OCI-LY1 (cell line): ENCODE measurements around the gene BCKDHB.

ENCODE experiments used
- H2AFZ ChIP-seq: fragments of 200-600 bp; sonication (generic), shearing (Covaris generic); 2 replicates; pipeline ENCODE4 v1.6.0; 2014; ENCODE audit warnings: antibody characterized with exemption, mild to moderate bottlenecking, low read length
- H3F3A ChIP-seq: fragments of 200-600 bp; sonication (generic), shearing (Covaris generic); 2 replicates; pipeline ENCODE4 v1.6.0; 2014; ENCODE audit warnings: mild to moderate bottlenecking, antibody characterized with exemption, low read length, moderate library complexity; ENCODE audit not compliant: insufficient read depth
- H3K27ac ChIP-seq: fragments of 200-600 bp; sonication (generic); 2 replicates; pipeline ENCODE4 v1.5.1; 2014; ENCODE audit warnings: low read length, mixed run types, mild to moderate bottlenecking, low read depth; ENCODE audit not compliant: poor library complexity, severe bottlenecking
- H3K27me3 ChIP-seq: fragments of 200-600 bp; sonication (generic); 2 replicates; pipeline ENCODE4 v1.6.0; 2014; ENCODE audit warnings: antibody characterized with exemption, mild to moderate bottlenecking, low read length, moderate library complexity; ENCODE audit not compliant: insufficient read depth
- H3K36me3 ChIP-seq: fragments of 200-600 bp; sonication (generic); 2 replicates; pipeline ENCODE4 v1.6.1; 2014; ENCODE audit warnings: mild to moderate bottlenecking, antibody characterized with exemption, low read length, moderate library complexity, mixed read lengths; ENCODE audit not compliant: insufficient read depth
- H3K4me1 ChIP-seq: fragments of 200-600 bp; sonication (generic); 2 replicates; pipeline ENCODE4 v1.5.1; 2014; ENCODE audit warnings: mild to moderate bottlenecking, low read length, moderate library complexity; ENCODE audit not compliant: insufficient read depth, severe bottlenecking
- H3K4me2 ChIP-seq: fragments of 200-600 bp; sonication (generic), shearing (Covaris generic); 2 replicates; pipeline ENCODE4 v1.6.1; 2014; ENCODE audit warnings: low read length
- H3K4me3 ChIP-seq: fragments of 200-600 bp; sonication (generic); 2 replicates; pipeline ENCODE4 v1.5.1; 2014; ENCODE audit warnings: low read length, low read depth, mild to moderate bottlenecking, mixed read lengths; ENCODE audit not compliant: poor library complexity, severe bottlenecking
- H3K79me2 ChIP-seq: fragments of 200-600 bp; shearing (Covaris generic); 2 replicates; pipeline ENCODE4 v1.6.1; 2016; ENCODE audit warnings: mixed run types, low read length, mixed read lengths; ENCODE audit not compliant: insufficient read depth
- H3K9ac ChIP-seq: fragments of 200-600 bp; sonication (generic), shearing (Covaris generic); 2 replicates; pipeline ENCODE4 v1.6.1; 2014; ENCODE audit warnings: mild to moderate bottlenecking, low read length, mixed read lengths
- H3K9me2 ChIP-seq: fragments of 200-600 bp; sonication (generic), shearing (Covaris generic); 2 replicates; pipeline ENCODE4 v1.6.1; 2014; ENCODE audit warnings: low read depth, mild to moderate bottlenecking, low read length, mixed read lengths
- H3K9me3 ChIP-seq: fragments of 200-600 bp; shearing (Covaris generic); 2 replicates; pipeline ENCODE4 v1.6.1; 2014; ENCODE audit warnings: low read length, mixed read lengths
- H4K20me1 ChIP-seq: fragments of 200-600 bp; sonication (generic), shearing (Covaris generic); 2 replicates; pipeline ENCODE4 v1.6.0; 2016; ENCODE audit warnings: mild to moderate bottlenecking, low read length; ENCODE audit not compliant: insufficient read depth
- EZH2 ChIP-seq: fragments of 200-600 bp; sonication (generic), shearing (Covaris generic); IDR thresholded peaks from 2 replicates; pipeline ENCODE4 v1.8.0; 2017; ENCODE audit warnings: borderline replicate concordance, mixed run types, mild to moderate bottlenecking, antibody characterized with exemption, low read length, moderate library complexity, mixed read lengths
- TF ChIP-seq, protein P1 (sequence below): fragments of 200-600 bp; sonication (generic), shearing (Covaris generic); IDR thresholded peaks from 2 replicates; pipeline ENCODE4 v1.5.1; 2017; ENCODE audit warnings: mild to moderate bottlenecking, antibody characterized with exemption, low read length, moderate library complexity, mixed read lengths

Gene BCKDHB

DNA sequence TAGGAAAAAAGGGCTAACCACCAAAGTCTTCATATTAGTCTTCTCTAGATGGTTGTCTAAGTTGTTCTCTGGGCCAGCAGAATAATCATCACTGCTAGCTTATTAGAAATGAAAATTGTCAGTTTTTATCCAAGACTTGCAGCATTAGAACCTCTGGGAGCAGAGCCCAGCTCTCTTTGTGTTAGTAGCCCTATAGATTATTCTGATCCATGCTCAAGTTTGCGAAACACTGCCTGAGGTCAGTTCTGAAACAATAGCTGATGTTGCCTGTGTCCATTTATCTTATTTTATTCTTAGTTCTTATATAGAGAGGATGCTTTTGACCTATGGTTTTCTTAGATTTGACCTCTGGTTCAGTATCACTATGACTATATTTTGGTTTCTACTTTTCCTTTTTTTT lies 66.9 kb downstream of the BCKDHB start:
- no peak overlapping the region for H3K4me3 ChIP-seq
- TF ChIP-seq, protein P1, sequence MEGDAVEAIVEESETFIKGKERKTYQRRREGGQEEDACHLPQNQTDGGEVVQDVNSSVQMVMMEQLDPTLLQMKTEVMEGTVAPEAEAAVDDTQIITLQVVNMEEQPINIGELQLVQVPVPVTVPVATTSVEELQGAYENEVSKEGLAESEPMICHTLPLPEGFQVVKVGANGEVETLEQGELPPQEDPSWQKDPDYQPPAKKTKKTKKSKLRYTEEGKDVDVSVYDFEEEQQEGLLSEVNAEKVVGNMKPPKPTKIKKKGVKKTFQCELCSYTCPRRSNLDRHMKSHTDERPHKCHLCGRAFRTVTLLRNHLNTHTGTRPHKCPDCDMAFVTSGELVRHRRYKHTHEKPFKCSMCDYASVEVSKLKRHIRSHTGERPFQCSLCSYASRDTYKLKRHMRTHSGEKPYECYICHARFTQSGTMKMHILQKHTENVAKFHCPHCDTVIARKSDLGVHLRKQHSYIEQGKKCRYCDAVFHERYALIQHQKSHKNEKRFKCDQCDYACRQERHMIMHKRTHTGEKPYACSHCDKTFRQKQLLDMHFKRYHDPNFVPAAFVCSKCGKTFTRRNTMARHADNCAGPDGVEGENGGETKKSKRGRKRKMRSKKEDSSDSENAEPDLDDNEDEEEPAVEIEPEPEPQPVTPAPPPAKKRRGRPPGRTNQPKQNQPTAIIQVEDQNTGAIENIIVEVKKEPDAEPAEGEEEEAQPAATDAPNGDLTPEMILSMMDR = no peak
- no peak for TF ChIP-seq EZH2

DNA sequence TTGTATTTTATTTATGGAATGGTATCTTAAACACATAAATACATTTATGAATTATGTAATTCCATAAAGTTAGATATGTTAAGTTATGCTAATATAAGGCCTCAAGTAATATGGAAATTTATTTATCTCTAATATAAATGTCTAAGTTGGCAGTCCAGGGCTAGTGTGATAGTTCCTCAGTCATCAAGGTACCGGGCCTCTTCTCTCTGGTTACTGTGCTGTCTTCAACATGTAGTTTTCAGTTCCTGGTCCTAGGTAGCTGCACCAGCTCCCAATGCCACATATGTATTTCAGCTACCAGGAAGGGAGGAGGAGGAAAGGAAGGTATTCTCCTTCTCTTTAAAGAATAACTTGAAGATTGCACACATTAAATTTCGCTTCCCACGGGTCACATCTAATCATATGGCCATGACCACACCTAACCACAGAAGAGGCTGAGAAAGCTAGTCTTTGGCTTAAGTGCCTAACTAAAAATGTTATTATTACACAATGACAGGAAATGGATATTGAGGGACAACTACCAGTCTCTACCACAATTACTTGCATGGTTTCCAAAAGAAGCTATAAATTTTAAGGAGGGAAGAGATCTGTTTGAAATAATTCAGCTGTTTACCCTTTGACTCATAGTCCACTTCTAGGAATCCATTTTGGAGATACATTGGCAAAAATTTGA lies 68.6 kb downstream of the BCKDHB start:
- Histone ChIP-seq H3K79me2 (no peaks in the 10 kb centered on the region), H3K36me3 (peaks cover 9% of the 10 kb centered on the region; the same call in 1 of the 2 replicates), H3K4me1 (no peaks in the 10 kb centered on the region), H2AFZ (no peak overlapping the region), H3K4me3 (no peak overlapping the region), H4K20me1 (no peaks in the 10 kb centered on the region), H3K9me3 (no peaks in the 10 kb centered on the region), H3F3A (no peaks in the 10 kb centered on the region), H3K9ac (no peak overlapping the region), H3K9me2 (no peaks in the 10 kb centered on the region), H3K4me2 (no peak overlapping the region), H3K27me3 (no peaks in the 10 kb centered on the region), H3K27ac (no peak overlapping the region)
- TF ChIP-seq EZH2 = no peak
- TF ChIP-seq, protein P1 = no peak

More for the DNA sequence above, 66.9 kb downstream of the BCKDHB start:
- no peaks in the 10 kb centered on the region for H3K27me3 ChIP-seq
- H4K20me1 ChIP-seq = no peaks in the 10 kb centered on the region
- H3K27ac ChIP-seq = no peak overlapping the region
- H3K79me2 ChIP-seq = no peaks in the 10 kb centered on the region
- peaks cover 9% of the 10 kb centered on the region; the same call in 1 of the 2 replicates for H3K36me3 ChIP-seq
- no peaks in the 10 kb centered on the region for H3K9me2 ChIP-seq
- no peaks in the 10 kb centered on the region for H3K4me1 ChIP-seq
- H3K9me3 ChIP-seq = no peaks in the 10 kb centered on the region
- H2AFZ ChIP-seq = no peak overlapping the region
- H3F3A ChIP-seq = no peaks in the 10 kb centered on the region
- no peak overlapping the region for H3K4me2 ChIP-seq
- no peak overlapping the region for H3K9ac ChIP-seq

DNA sequence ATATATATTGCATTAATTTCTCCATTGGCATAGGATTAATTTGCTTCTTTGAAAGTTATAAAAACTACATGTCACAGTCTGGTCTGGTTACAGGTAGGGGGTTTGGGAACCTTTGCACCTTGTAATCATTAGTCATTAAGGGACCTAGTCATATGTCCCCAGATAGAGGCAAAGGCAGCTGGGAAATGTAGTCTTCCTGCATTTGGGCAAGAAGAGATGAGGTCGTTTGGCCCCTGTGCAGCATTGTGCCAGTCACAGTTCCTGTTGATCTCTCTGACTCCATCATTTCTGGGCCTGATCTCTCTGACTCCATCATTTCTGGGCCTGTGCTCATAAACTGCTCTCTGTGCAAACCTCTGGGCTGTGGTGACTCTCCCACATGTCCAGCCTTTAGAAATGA lies 73.2 kb downstream of the BCKDHB start:
- no peaks in the 10 kb centered on the region for H3K36me3 ChIP-seq
- TF ChIP-seq, protein P1 = no peak
- TF ChIP-seq EZH2 = no peak
- H3F3A ChIP-seq = no peaks in the 10 kb centered on the region
- peaks cover 15% of the 10 kb centered on the region for H3K4me1 ChIP-seq
- H3K9ac ChIP-seq = no peak overlapping the region
- H3K9me3 ChIP-seq = no peaks in the 10 kb centered on the region
- H3K27me3 ChIP-seq = no peaks in the 10 kb centered on the region
- H3K4me3 ChIP-seq = no peak overlapping the region
- no peak overlapping the region for H3K27ac ChIP-seq
- no peak overlapping the region for H3K4me2 ChIP-seq
- no peaks in the 10 kb centered on the region for H3K79me2 ChIP-seq
- H4K20me1 ChIP-seq = no peaks in the 10 kb centered on the region
- H3K9me2 ChIP-seq = no peaks in the 10 kb centered on the region
- no peak overlapping the region for H2AFZ ChIP-seq
